IPS-18c (cell line): ENCODE results near the gene LRRC34.

Experiments used
- H3K4me3 ChIP-seq: 2 replicates; pipeline ENCODE4 v1.7.0; 2013; ENCODE audit warnings: low read depth, mild to moderate bottlenecking, low read length, moderate library complexity; ENCODE audit not compliant: insufficient read depth
- H3K9me3 ChIP-seq: one replicate; pipeline ENCODE4 v1.6.1; 2013; ENCODE audit warnings: mild to moderate bottlenecking, low read length, moderate library complexity; ENCODE audit not compliant: control insufficient read depth, insufficient read depth

LRRC34 gene

GRCh38 chr3:169748670-169749069 is 64.0 kb downstream of the LRRC34 start:
- Histone ChIP-seq H3K9me3 (no peaks in the 10 kb centered on the region), H3K4me3 (no peak overlapping the region)

- no peaks in the 10 kb centered on the region for H3K9me3 ChIP-seq
- H3K4me3 ChIP-seq = no peak overlapping the region
These were observed 65.8 kb downstream of the LRRC34 start for GRCh38 chr3:169746924-169747323.

GRCh38 chr3:169744366-169745054 is 68.2 kb downstream of the LRRC34 start:
- H3K4me3 ChIP-seq = no peak overlapping the region
- no peaks in the 10 kb centered on the region for H3K9me3 ChIP-seq
